Neural progenitor cell (in vitro differentiated cells): ENCODE data around the gene TMEM120B.
"Not testable (repeated sequence)": the region's sequence is repeated elsewhere in the genome, so short reads cannot be mapped to it uniquely, and the experiment has no call there.

Source experiments
- EZH2 ChIP-seq: fragments of 200-600 bp; sonication (generic); IDR thresholded peaks from 2 replicates; pipeline ENCODE4 v1.6.1; 2017; ENCODE audit warnings: antibody characterized with exemption, mild to moderate bottlenecking, moderate library complexity
- TF ChIP-seq, protein P1 (sequence below): fragments of 200-600 bp; sonication (generic); IDR thresholded peaks from 2 replicates; pipeline ENCODE4 v1.5.1; 2017; ENCODE audit warnings: antibody characterized with exemption, mild to moderate bottlenecking

DNA sequence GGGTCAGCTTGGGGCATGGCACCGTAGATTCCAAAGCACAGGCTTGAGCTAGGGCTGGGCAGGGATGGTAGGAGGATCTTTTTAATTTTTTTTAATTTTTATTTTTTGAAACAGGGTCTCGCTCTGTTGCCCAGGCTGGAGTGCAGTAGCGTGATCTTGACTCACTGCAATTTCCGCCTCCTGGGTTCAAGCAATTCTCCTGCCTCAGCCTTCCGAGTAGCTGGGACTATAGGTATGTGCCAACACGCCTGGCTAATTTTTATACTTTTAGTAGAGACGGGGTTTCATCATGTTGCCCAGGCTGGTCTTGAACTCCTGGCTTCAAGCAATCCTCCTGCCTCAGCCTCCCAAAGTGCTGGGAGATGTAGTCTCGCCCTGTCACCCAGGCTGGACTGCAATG is 78.2 kb downstream of the TMEM120B start:
- TF ChIP-seq, protein P1, sequence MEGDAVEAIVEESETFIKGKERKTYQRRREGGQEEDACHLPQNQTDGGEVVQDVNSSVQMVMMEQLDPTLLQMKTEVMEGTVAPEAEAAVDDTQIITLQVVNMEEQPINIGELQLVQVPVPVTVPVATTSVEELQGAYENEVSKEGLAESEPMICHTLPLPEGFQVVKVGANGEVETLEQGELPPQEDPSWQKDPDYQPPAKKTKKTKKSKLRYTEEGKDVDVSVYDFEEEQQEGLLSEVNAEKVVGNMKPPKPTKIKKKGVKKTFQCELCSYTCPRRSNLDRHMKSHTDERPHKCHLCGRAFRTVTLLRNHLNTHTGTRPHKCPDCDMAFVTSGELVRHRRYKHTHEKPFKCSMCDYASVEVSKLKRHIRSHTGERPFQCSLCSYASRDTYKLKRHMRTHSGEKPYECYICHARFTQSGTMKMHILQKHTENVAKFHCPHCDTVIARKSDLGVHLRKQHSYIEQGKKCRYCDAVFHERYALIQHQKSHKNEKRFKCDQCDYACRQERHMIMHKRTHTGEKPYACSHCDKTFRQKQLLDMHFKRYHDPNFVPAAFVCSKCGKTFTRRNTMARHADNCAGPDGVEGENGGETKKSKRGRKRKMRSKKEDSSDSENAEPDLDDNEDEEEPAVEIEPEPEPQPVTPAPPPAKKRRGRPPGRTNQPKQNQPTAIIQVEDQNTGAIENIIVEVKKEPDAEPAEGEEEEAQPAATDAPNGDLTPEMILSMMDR: not testable (repeated sequence)
- not testable (repeated sequence) for TF ChIP-seq EZH2
